ENCODE data around the gene KRT35. TPM values are rescaled to one million over a fixed set of nuclear protein-coding genes. Genes with fewer than 3 reads are reported as not detected.

KRT35 gene
- total and polyA plus RNA-seq, 2 donors (not counting 3 experiments of a cell fraction or from before 2014, with no cell fraction given) = not detected

DNA sequence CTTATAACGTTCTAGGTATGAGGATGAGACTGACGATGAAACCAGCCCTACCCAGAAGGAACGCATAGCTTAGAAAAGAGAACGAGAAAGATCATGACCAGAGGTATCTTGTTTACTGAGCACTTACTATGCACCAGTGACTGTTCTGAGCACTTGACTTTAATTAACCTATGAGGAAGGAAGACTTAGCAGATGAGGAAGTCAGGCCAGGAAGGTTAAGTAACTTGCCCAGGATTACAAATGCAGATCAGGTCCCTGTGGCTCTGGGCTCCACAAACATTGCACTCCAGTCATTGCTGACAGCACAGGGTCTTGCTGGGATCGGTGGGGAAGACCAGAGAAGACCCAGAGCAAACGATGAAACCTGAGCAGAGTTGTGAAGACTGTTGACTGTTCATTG, 17.3 kb upstream of the KRT35 start:
- Histone ChIP-seq H3K27me3 (ENCODE audit: control insufficient read depth in 2 of 2, insufficient read depth in 2 of 2, low read length in 2 of 2) (no peaks in the 10 kb centered on the region), H3K9me3 (replicated peaks; ENCODE audit: control insufficient read depth, insufficient read depth, low read length) (no peaks in the 10 kb centered on the region), H3K9ac (replicated peaks; ENCODE audit: extremely low read depth, insufficient read depth, low read length) (no peak overlapping the region), H3K79me2 (ENCODE audit: control insufficient read depth, insufficient read depth, low read length) (no peaks in the 10 kb centered on the region), H3K27ac (ENCODE audit: insufficient read depth, low read depth, low read length) (no peak overlapping the region), H2AFZ (ENCODE audit: low read depth, low read length) (no peak overlapping the region), H3K4me2 (ENCODE audit: insufficient read depth, low read length) (no peak overlapping the region), H3K4me3 (replicated peaks in 1 of 3; ENCODE audit: insufficient read depth in 1 of 3, low read depth in 1 of 3, low read length in 3 of 3) (no peak overlapping the region), H4K20me1 (replicated peaks; ENCODE audit: control insufficient read depth, extremely low read depth, insufficient read depth, low read length) (no peaks in the 10 kb centered on the region), H3K36me3 (ENCODE audit: control insufficient read depth in 2 of 2, extremely low read depth in 1 of 2, insufficient read depth in 2 of 2, low read length in 2 of 2) (no peaks in the 10 kb centered on the region), H3K4me1 (ENCODE audit: control insufficient read depth, extremely low read depth, insufficient read depth, low read length) (peaks cover 26% of the 10 kb centered on the region), H3K9me1 (replicated peaks; ENCODE audit: control insufficient read depth, extremely low read depth, insufficient read depth, low read length) (no peaks in the 10 kb centered on the region)
- POLR2A ChIA-PET = no interaction called here
- intact Hi-C loops (cut with micrococcal nuclease) = loop anchor here (10.0 kb wide), 2 partner anchors 93 to 693 kb away; no protein-coding TSS in a partner anchor
- TF ChIP-seq POLR2AphosphoS5 (IDR thresholded peaks at IDR 0.05; ENCODE audit: insufficient read depth, low read depth, low read length) = no peak
- no peak for TF ChIP-seq POLR2A (IDR thresholded peaks at IDR 0.05; ENCODE audit: low read depth, low read length)
- TF ChIP-seq, protein P1, sequence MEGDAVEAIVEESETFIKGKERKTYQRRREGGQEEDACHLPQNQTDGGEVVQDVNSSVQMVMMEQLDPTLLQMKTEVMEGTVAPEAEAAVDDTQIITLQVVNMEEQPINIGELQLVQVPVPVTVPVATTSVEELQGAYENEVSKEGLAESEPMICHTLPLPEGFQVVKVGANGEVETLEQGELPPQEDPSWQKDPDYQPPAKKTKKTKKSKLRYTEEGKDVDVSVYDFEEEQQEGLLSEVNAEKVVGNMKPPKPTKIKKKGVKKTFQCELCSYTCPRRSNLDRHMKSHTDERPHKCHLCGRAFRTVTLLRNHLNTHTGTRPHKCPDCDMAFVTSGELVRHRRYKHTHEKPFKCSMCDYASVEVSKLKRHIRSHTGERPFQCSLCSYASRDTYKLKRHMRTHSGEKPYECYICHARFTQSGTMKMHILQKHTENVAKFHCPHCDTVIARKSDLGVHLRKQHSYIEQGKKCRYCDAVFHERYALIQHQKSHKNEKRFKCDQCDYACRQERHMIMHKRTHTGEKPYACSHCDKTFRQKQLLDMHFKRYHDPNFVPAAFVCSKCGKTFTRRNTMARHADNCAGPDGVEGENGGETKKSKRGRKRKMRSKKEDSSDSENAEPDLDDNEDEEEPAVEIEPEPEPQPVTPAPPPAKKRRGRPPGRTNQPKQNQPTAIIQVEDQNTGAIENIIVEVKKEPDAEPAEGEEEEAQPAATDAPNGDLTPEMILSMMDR (IDR thresholded peaks at IDR 0.05; ENCODE audit: extremely low read depth in 1 of 2, insufficient read depth in 1 of 2, low read depth in 1 of 2, low read length in 2 of 2) = no peak
- TF ChIP-seq, protein P2, sequence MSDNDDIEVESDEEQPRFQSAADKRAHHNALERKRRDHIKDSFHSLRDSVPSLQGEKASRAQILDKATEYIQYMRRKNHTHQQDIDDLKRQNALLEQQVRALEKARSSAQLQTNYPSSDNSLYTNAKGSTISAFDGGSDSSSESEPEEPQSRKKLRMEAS (IDR thresholded peaks at IDR 0.05; ENCODE audit: insufficient read depth, insufficient read length) = no peak
- TF ChIP-seq GATA2 (IDR thresholded peaks at IDR 0.05; ENCODE audit: insufficient read depth, insufficient read length, low read depth, low read length) = no peak
- no peak for TF ChIP-seq JUN (IDR thresholded peaks at IDR 0.05; ENCODE audit: borderline replicate concordance, insufficient read depth, insufficient read length, low read depth)
- TF ChIP-seq MYC (IDR thresholded peaks at IDR 0.05; ENCODE audit: low read depth, low read length) = no peak
- no peak for TF ChIP-seq EZH2 (IDR thresholded peaks at IDR 0.05; ENCODE audit: borderline replicate concordance, low read depth, low read length, severe bottlenecking)
- no peak for TF ChIP-seq FOS (IDR thresholded peaks at IDR 0.05; ENCODE audit: borderline replicate concordance, insufficient read depth, low read length)
- FAIRE-seq = peak; percentile 66
- CTCF ChIA-PET = interaction anchor here (0.8 to 22.3 kb wide), 12 partner anchors 8 to 589 kb away, joined by 3 to 350 read pairs (median 6); partner anchors contain the start of gene KRT15
- BruUV-seq (replicated peaks) = no TSS peak
- no peak for DNase-seq (ENCODE audit: low read depth, low spot score)
- dilution Hi-C loops (cut with MboI; ENCODE audit: extremely low pct_ligation_motif_present, low sequenced_read_pairs) = no loop called here
